IMR-90 (cell line): Measurements from ENCODE around the gene RTL5. TPM values are rescaled to one million over a fixed set of nuclear protein-coding genes. Genes with fewer than 3 reads are reported as not detected.

ENCODE experiments used
- ATAC-seq: fragments of 200-7000 bp; cut with Tn5 transposase; 2 replicates; pipeline ENCODE4 v1.9.1; 2020; ENCODE audit warnings: low read depth, mild to moderate bottlenecking, moderate library complexity
- BruUV-seq: library from RNA; stranded (reverse); fragments of 400-500 nt; replicated peaks from 2 replicates; lab custom pipeline; 2021; lab: Mats Ljungman, UMichigan
- CTCF ChIA-PET: fragments of 300-600 bp; formaldehyde crosslinking; extraction: SDS; loops from one replicate; lab custom pipeline; 2021; ENCODE audit warnings: antibody characterized with exemption; lab: Yijun Ruan, JAX
- POLR2A ChIA-PET: fragments of 300-600 bp; sonication (Branson Sonifier 250); formaldehyde crosslinking; loops from one replicate; lab custom pipeline; 2022; ENCODE audit warnings: antibody characterized with exemption; ENCODE audit not compliant: unreplicated experiment; lab: Charles Lee
- DNase-seq: peaks from one replicate; pipeline ENCODE4 v3.0.0; 2013
- H2AFZ ChIP-seq: replicated peaks from 2 replicates; pipeline ENCODE3; 2013; ENCODE audit warnings: low read length, mild to moderate bottlenecking; ENCODE audit not compliant: poor library complexity
- H2AK5ac ChIP-seq: 2 replicates; pipeline ENCODE4 v1.6.1; 2013; ENCODE audit warnings: low read depth, low read length, inconsistent platforms
- H2AK9ac ChIP-seq: replicated peaks from 2 replicates; pipeline ENCODE3; 2013; ENCODE audit warnings: mild to moderate bottlenecking, low read depth, low read length, moderate library complexity; ENCODE audit not compliant: poor library complexity
- H2BK120ac ChIP-seq: 2 replicates; pipeline ENCODE4 v1.6.1; 2013; ENCODE audit warnings: low read depth, low read length, inconsistent platforms
- H2BK15ac ChIP-seq: 3 replicates; pipeline ENCODE4 v1.6.1; 2013; ENCODE audit warnings: low read depth, low read length, inconsistent platforms
- H2BK20ac ChIP-seq: 2 replicates; pipeline ENCODE4 v1.6.1; 2013; ENCODE audit warnings: low read depth, mild to moderate bottlenecking, inconsistent platforms, low read length, moderate library complexity
- H2BK5ac ChIP-seq: 2 replicates; pipeline ENCODE4 v1.6.1; 2013; ENCODE audit warnings: mild to moderate bottlenecking, low read depth, low read length, inconsistent platforms; ENCODE audit not compliant: poor library complexity, severe bottlenecking
- H3K14ac ChIP-seq: replicated peaks from 2 replicates; pipeline ENCODE4 v1.6.1; 2013; ENCODE audit warnings: low read depth, low read length, inconsistent platforms
- H3K18ac ChIP-seq: 2 replicates; pipeline ENCODE4 v1.6.1; 2013; ENCODE audit warnings: low read depth, low read length, control low read depth
- H3K23ac ChIP-seq: 2 replicates; pipeline ENCODE4 v1.6.1; 2013; ENCODE audit warnings: low read depth, low read length, inconsistent platforms
- H3K27ac ChIP-seq: 2 replicates; pipeline ENCODE4 v1.5.1; 2013; ENCODE audit warnings: mild to moderate bottlenecking, control low read depth, low read length; ENCODE audit not compliant: insufficient read depth
- H3K27me3 ChIP-seq: 2 replicates; pipeline ENCODE4 v1.6.1; 2013; ENCODE audit warnings: low read length; ENCODE audit not compliant: control insufficient read depth, insufficient read depth
- H3K36me3 ChIP-seq: 2 replicates; pipeline ENCODE4 v1.6.1; 2013; ENCODE audit warnings: low read length, mixed read lengths; ENCODE audit not compliant: control insufficient read depth, insufficient read depth
- H3K4ac ChIP-seq: 2 replicates; pipeline ENCODE4 v1.6.1; 2013; ENCODE audit warnings: low read depth, low read length, inconsistent platforms
- H3K4me1 ChIP-seq: 2 replicates; pipeline ENCODE4 v1.6.1; 2013; ENCODE audit warnings: low read length, mixed read lengths; ENCODE audit not compliant: control insufficient read depth, insufficient read depth
- H3K4me2 ChIP-seq: 2 replicates; pipeline ENCODE4 v1.6.1; 2013; ENCODE audit warnings: low read depth, mild to moderate bottlenecking, control low read depth, low read length, moderate library complexity
- H3K4me3 ChIP-seq: 2 replicates; pipeline ENCODE4 v1.5.1; 2013; ENCODE audit warnings: low read depth, mild to moderate bottlenecking, control low read depth, low read length, moderate library complexity; ENCODE audit not compliant: insufficient read depth
- H3K56ac ChIP-seq: 2 replicates; pipeline ENCODE4 v1.6.1; 2013; ENCODE audit warnings: low read length, inconsistent platforms; ENCODE audit not compliant: insufficient read depth; ENCODE audit errors: extremely low read depth
- H3K79me1 ChIP-seq, 2 experiments: 2 replicates each; pipeline ENCODE4 v1.6.1; 2013; ENCODE audit warnings: low read length in 2 of 2, inconsistent platforms in 1 of 2, low read depth in 1 of 2
- H3K9ac ChIP-seq: 2 replicates; pipeline ENCODE4 v1.6.1; 2013; ENCODE audit warnings: low read depth, low read length, control low read depth
- H3K9me1 ChIP-seq: 2 replicates; pipeline ENCODE4 v1.6.1; 2013; ENCODE audit warnings: low read length, inconsistent platforms; ENCODE audit not compliant: insufficient read depth
- H3K9me3 ChIP-seq: 2 replicates; pipeline ENCODE4 v1.6.1; 2013; ENCODE audit warnings: low read length; ENCODE audit not compliant: control insufficient read depth, insufficient read depth
- H4K20me1 ChIP-seq: 2 replicates; pipeline ENCODE4 v1.6.1; 2013; ENCODE audit warnings: low read length, inconsistent platforms; ENCODE audit not compliant: insufficient read depth
- H4K5ac ChIP-seq: 2 replicates; pipeline ENCODE4 v1.6.1; 2013; ENCODE audit warnings: mild to moderate bottlenecking, low read depth, low read length, control low read depth
- H4K8ac ChIP-seq, 2 experiments: 2 replicates each; pipeline ENCODE4 v1.6.1; 2013; ENCODE audit warnings: low read depth in 2 of 2, low read length in 2 of 2, control low read depth in 1 of 2, inconsistent platforms in 1 of 2
- H4K91ac ChIP-seq: 2 replicates; pipeline ENCODE4 v1.6.1; 2013; ENCODE audit warnings: low read depth, low read length, inconsistent platforms; ENCODE audit not compliant: insufficient read depth
- BHLHE40 ChIP-seq: fragments of 150-350 bp; IDR thresholded peaks from 2 replicates; pipeline ENCODE4 v1.6.1; 2016; ENCODE audit warnings: mild to moderate bottlenecking, low read depth, low read length
- CEBPB ChIP-seq: IDR thresholded peaks from 2 replicates; pipeline ENCODE4 v1.6.1; 2012; ENCODE audit warnings: low read depth, low read length, improper control_type of control experiment
- CHD1 ChIP-seq: IDR thresholded peaks from 2 replicates; pipeline ENCODE4 v1.6.1; 2012; ENCODE audit warnings: low read depth, low read length, improper control_type of control experiment
- FOS ChIP-seq: fragments of 150-350 bp; IDR thresholded peaks from 2 replicates; pipeline ENCODE4 v1.6.1; 2016; ENCODE audit warnings: low read depth, low read length
- MAFK ChIP-seq: IDR thresholded peaks from 2 replicates; pipeline ENCODE4 v1.6.1; 2012; ENCODE audit warnings: low read depth, low read length, improper control_type of control experiment
- MAZ ChIP-seq: IDR thresholded peaks from 2 replicates; pipeline ENCODE4 v1.6.1; 2012; ENCODE audit warnings: low read depth, mild to moderate bottlenecking, low read length, improper control_type of control experiment, moderate library complexity, borderline replicate concordance
- MXI1 ChIP-seq: IDR thresholded peaks from 2 replicates; pipeline ENCODE4 v1.6.1; 2012; ENCODE audit warnings: low read depth, mild to moderate bottlenecking, low read length, moderate library complexity, borderline replicate concordance
- NFE2L2 ChIP-seq: fragments of 150-350 bp; IDR thresholded peaks from 2 replicates; pipeline ENCODE4 v1.6.1; 2016; ENCODE audit warnings: low read depth, mild to moderate bottlenecking, low read length
- POLR2A ChIP-seq: IDR thresholded peaks from 2 replicates; pipeline ENCODE4 v1.6.1; 2012; ENCODE audit warnings: mild to moderate bottlenecking, low read depth, low read length
- RCOR1 ChIP-seq: IDR thresholded peaks from 2 replicates; pipeline ENCODE4 v1.6.1; 2012; ENCODE audit warnings: mild to moderate bottlenecking, low read length, improper control_type of control experiment; ENCODE audit not compliant: insufficient replicate concordance
- SMC3 ChIP-seq: fragments of 150-350 bp; IDR thresholded peaks from 2 replicates; pipeline ENCODE4 v1.6.1; 2016; ENCODE audit warnings: low read depth, mild to moderate bottlenecking, antibody characterized with exemption, low read length, moderate library complexity
- WGBS, 2 experiments: methylation state at CpG; one replicate each; pipeline versions ENCODE4 v1.1.5 to v1.1.7; 2013; ENCODE audit warnings: missing lambda C conversion rate in 2 of 2; ENCODE audit not compliant: insufficient read length in 1 of 2; ENCODE audit errors: extremely low coverage in 2 of 2; 5-methylcytosine and 5-hydroxymethylcytosine counted together
- dilution Hi-C: fragments of 300-500 bp; cut with HindIII; formaldehyde crosslinking; loops from one replicate; pipeline ENCODE4 v1.14.3; 2018; ENCODE audit warnings: low sequenced_read_pairs; ENCODE audit not compliant: unreplicated experiment
- in situ Hi-C: fragments of 300-500 bp; cut with MboI; formaldehyde crosslinking; loops from 3 replicates; pipeline ENCODE4 v1.14.3; 2019; ENCODE audit warnings: low sequenced_read_pairs, inconsistent platforms, mixed read lengths
- intact Hi-C: fragments of 100-400 bp; cut with micrococcal nuclease; formaldehyde crosslinking; loops from 2 replicates; pipeline ENCODE4 v1.10.0; 2022
- polyA plus RNA-seq, 3 experiments: library from polyadenylated mRNA; depleted of rRNA; stranded (reverse); fragments of >200 nt; gene quantifications; 2 replicates each; pipeline ENCODE4 v1.2.3, GENCODE V29; 2012; ENCODE audit warnings: low replicate concordance in 1 of 3
- total RNA-seq: library from RNA; depleted of rRNA; stranded (reverse); fragments of >200 nt; gene quantifications from 2 replicates; pipeline ENCODE4 v1.2.3, GENCODE V29; 2012
- TF ChIP-seq, protein P1 (sequence below): conservative IDR thresholded peaks from 2 replicates; pipeline ENCODE4 v1.5.1; 2012; ENCODE audit warnings: mild to moderate bottlenecking, low read depth, low read length, improper control_type of control experiment
- TF ChIP-seq, protein P2 (sequence below): fragments of 150-350 bp; IDR thresholded peaks from 2 replicates; pipeline ENCODE4 v1.6.1; 2017; ENCODE audit warnings: mild to moderate bottlenecking, antibody characterized with exemption, low read length, low read depth
- TF ChIP-seq, protein P3 (sequence below): fragments of 150-350 bp; IDR thresholded peaks from 2 replicates; pipeline ENCODE4 v1.6.1; 2016; ENCODE audit warnings: low read depth, mild to moderate bottlenecking, low read length, moderate library complexity, borderline replicate concordance

Gene RTL5
- total and polyA plus RNA-seq, 2 of the 4 experiments (the other 2 are of a cell fraction): 0.90 to 2.5 TPM

DNA sequence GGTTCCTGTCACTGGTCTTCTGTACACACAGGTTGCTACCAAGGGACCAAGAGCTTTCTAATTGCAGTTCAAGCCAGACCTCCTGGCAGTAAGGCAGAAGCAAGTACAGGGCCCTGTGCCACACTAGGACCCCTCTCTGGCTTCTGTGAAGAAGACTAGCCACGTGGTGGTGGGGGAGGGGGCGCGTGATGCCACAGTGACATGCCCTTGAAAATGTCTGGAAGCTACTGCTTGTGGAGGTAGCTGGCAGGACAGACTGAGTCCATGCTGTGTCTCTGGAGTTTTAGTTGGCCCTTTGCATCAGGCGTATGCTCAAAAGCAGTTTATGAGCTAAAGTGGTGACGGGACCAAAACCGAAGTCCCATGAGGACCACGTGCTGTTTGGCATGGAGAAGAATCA, 50.9 kb downstream of the RTL5 start:
- Histone ChIP-seq H3K4me1 (no peaks in the 10 kb centered on the region), H3K27me3 (peaks cover 63% of the 10 kb centered on the region), H3K9ac (no peak overlapping the region), H3K79me1 (no peaks in the 10 kb centered on the region), H2AFZ (no peak overlapping the region), H3K56ac (no peak overlapping the region), H4K8ac (no peak overlapping the region), H4K20me1 (no peaks in the 10 kb centered on the region), H3K4me3 (no peak overlapping the region), H3K4me2 (no peak overlapping the region), H4K91ac (no peak overlapping the region), H3K27ac (no peak overlapping the region), H3K14ac (no peak overlapping the region), H3K18ac (no peak overlapping the region), H4K5ac (no peak overlapping the region), H3K9me3 (peaks cover 1% of the 10 kb centered on the region; the same call in 1 of the 2 replicates), H2BK120ac (no peak overlapping the region), H2BK5ac (no peak overlapping the region), H2BK15ac (no peak overlapping the region), H3K23ac (no peak overlapping the region), H2AK5ac (no peak overlapping the region), H2BK20ac (no peak overlapping the region), H2AK9ac (no peak overlapping the region), H3K36me3 (no peaks in the 10 kb centered on the region), H3K9me1 (no peaks in the 10 kb centered on the region), H3K4ac (no peak overlapping the region)
- BruUV-seq: no TSS peak
- TF ChIP-seq MXI1: no peak
- no peak for TF ChIP-seq MAZ
- TF ChIP-seq, protein P1, sequence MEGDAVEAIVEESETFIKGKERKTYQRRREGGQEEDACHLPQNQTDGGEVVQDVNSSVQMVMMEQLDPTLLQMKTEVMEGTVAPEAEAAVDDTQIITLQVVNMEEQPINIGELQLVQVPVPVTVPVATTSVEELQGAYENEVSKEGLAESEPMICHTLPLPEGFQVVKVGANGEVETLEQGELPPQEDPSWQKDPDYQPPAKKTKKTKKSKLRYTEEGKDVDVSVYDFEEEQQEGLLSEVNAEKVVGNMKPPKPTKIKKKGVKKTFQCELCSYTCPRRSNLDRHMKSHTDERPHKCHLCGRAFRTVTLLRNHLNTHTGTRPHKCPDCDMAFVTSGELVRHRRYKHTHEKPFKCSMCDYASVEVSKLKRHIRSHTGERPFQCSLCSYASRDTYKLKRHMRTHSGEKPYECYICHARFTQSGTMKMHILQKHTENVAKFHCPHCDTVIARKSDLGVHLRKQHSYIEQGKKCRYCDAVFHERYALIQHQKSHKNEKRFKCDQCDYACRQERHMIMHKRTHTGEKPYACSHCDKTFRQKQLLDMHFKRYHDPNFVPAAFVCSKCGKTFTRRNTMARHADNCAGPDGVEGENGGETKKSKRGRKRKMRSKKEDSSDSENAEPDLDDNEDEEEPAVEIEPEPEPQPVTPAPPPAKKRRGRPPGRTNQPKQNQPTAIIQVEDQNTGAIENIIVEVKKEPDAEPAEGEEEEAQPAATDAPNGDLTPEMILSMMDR: no peak
- TF ChIP-seq, protein P2, sequence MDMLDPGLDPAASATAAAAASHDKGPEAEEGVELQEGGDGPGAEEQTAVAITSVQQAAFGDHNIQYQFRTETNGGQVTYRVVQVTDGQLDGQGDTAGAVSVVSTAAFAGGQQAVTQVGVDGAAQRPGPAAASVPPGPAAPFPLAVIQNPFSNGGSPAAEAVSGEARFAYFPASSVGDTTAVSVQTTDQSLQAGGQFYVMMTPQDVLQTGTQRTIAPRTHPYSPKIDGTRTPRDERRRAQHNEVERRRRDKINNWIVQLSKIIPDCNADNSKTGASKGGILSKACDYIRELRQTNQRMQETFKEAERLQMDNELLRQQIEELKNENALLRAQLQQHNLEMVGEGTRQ: no peak
- TF ChIP-seq, protein P3, sequence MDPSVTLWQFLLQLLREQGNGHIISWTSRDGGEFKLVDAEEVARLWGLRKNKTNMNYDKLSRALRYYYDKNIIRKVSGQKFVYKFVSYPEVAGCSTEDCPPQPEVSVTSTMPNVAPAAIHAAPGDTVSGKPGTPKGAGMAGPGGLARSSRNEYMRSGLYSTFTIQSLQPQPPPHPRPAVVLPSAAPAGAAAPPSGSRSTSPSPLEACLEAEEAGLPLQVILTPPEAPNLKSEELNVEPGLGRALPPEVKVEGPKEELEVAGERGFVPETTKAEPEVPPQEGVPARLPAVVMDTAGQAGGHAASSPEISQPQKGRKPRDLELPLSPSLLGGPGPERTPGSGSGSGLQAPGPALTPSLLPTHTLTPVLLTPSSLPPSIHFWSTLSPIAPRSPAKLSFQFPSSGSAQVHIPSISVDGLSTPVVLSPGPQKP: no peak
- TF ChIP-seq CHD1: no peak
- no peak for TF ChIP-seq NFE2L2
- TF ChIP-seq CEBPB: no peak
- TF ChIP-seq RCOR1: no peak
- TF ChIP-seq FOS: no peak
- no peak for TF ChIP-seq SMC3
- TF ChIP-seq MAFK: no peak
- no peak for TF ChIP-seq POLR2A
- no peak for TF ChIP-seq BHLHE40
- dilution Hi-C loops: no loop called here
- DNase-seq (no peak), ATAC-seq (no peak)
- ChIA-PET POLR2A (no interaction called here), CTCF (no interaction called here)
- 60% methylated on average over 4 of the region's 7 CpGs; no CpG with 5 or more reads in 1 of the 2 experiments for WGBS, 2 experiments
- in situ Hi-C loops: no loop called here
- intact Hi-C loops: no loop called here
